Measurements from ENCODE around the gene PRDM15. TPM values are rescaled to one million over a fixed set of nuclear protein-coding genes. Genes with fewer than 3 reads are reported as not detected.

Gene PRDM15
- polyA plus RNA-seq, 1 experiment = 5.1 TPM

DNA sequence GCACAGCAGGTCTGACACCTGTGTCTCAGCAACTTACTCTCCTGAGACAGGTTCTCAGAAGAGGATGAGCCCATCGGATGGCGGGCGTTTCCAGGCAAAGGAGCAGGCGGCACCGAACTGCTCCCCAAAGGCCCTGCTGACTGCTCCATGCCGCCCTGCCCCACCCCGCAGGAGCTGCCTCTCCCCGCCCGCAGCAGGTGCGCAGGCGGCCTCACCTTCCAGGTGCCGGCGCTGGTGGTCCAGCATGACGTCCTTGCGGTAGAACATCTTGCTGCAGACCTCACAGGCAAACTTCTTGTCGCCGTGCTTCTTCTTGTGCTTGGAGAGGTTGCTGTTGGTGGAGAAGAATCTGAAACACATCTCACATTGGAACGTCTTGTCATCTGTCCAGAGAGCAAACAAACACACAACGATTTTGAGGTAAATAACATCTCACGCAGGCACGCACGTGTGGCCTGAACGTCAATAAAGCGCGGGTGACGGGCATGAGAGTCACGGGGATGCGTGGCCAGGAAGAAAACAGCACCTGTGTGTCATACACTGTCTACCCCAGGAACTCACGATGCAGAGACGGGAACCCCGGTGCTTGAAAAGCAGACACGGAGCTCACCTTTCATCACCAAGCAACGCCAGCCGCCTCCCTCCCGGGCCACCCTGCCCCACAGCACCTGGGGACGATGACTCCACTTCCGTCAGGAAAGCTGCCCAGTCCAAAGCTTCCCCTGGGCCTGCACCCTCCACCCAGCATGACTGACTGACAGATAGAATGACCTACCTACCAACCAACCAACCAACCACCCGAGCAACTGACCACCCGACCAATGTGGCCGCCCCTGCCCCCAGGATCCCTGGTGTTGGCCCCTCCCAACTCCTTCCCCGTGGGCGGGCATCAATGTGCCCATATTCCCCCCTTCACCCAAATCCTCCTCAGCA is 50.9 kb downstream of the PRDM15 start:
- H3K4me3 ChIP-seq (ENCODE audit: low read depth, low read length) = no peak overlapping the region
- CTCF ChIA-PET = interaction anchor here (3.9 kb wide), 1 partner anchor 11 kb away, joined by 16 read pairs; no protein-coding TSS in a partner anchor
- no peak for DNase-seq (ENCODE audit: low read depth, low spot score)
- H3K27ac ChIP-seq (ENCODE audit: low read depth, low read length) = no peak overlapping the region
- H3K27me3 ChIP-seq (ENCODE audit: control insufficient read depth, insufficient read depth, low read length) = no peaks in the 10 kb centered on the region
- TF ChIP-seq, protein P1, sequence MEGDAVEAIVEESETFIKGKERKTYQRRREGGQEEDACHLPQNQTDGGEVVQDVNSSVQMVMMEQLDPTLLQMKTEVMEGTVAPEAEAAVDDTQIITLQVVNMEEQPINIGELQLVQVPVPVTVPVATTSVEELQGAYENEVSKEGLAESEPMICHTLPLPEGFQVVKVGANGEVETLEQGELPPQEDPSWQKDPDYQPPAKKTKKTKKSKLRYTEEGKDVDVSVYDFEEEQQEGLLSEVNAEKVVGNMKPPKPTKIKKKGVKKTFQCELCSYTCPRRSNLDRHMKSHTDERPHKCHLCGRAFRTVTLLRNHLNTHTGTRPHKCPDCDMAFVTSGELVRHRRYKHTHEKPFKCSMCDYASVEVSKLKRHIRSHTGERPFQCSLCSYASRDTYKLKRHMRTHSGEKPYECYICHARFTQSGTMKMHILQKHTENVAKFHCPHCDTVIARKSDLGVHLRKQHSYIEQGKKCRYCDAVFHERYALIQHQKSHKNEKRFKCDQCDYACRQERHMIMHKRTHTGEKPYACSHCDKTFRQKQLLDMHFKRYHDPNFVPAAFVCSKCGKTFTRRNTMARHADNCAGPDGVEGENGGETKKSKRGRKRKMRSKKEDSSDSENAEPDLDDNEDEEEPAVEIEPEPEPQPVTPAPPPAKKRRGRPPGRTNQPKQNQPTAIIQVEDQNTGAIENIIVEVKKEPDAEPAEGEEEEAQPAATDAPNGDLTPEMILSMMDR (IDR thresholded peaks at IDR 0.05; ENCODE audit: low read depth, low read length) = no peak
- H3K9me3 ChIP-seq (ENCODE audit: control insufficient read depth, insufficient read depth, low read length) = no peaks in the 10 kb centered on the region; the same call in 1 of the 2 replicates
- POLR2A ChIA-PET = no interaction called here

DNA sequence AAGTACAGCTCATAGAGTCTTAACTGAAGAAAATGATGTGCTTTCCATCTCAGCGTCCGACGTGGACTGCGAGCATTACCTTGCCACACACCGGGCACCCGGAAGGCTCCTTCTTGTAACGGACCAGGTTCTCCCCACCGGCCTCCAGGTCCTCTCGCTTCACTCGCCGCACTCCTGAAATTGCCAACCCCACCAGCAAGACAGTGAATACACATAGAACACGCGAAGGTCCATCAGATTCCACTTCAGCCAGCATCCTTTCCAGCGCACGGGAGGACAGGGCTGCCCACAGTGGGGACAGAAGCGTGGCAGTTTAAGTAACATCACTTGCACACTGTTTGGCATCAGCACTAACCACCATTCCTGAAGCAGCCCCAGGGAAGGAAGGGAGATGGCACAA is 53.3 kb downstream of the PRDM15 start:
- TF ChIP-seq, protein P1 (IDR thresholded peaks at IDR 0.05; ENCODE audit: low read depth, low read length) = no peak
- POLR2A ChIA-PET = no interaction called here
- Histone ChIP-seq H3K4me3 (ENCODE audit: low read depth, low read length) (no peak overlapping the region), H3K27me3 (ENCODE audit: control insufficient read depth, insufficient read depth, low read length) (no peaks in the 10 kb centered on the region), H3K9me3 (ENCODE audit: control insufficient read depth, insufficient read depth, low read length) (no peaks in the 10 kb centered on the region), H3K27ac (ENCODE audit: low read depth, low read length) (no peak overlapping the region)
- no peak for DNase-seq (ENCODE audit: low read depth, low spot score)
- CTCF ChIA-PET = interaction anchor here (3.9 kb wide), 1 partner anchor 9 kb away, joined by 16 read pairs; no protein-coding TSS in a partner anchor

DNA sequence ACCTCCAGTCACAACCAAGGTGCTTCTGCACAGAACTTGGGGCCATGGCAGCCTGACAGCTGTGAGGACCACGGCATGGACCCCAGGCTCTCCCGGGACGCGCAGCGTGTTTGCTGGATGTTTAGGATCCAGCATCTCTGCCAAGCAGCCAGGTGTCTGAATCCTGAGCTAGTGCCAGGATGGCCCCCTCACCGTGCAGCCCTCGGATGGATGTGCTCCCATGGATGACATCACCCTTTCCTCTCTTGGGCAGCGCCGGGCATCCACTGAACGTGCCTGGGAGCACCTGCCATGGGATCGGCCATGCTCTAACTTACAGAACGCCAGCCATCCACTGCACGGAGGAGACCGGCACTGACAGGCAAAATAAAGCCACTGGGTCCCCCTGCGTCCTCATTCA is 53.9 kb downstream of the PRDM15 start:
- H3K4me3 ChIP-seq (ENCODE audit: low read depth, low read length) = no peak overlapping the region
- no peaks in the 10 kb centered on the region for H3K9me3 ChIP-seq (ENCODE audit: control insufficient read depth, insufficient read depth, low read length)
- no peaks in the 10 kb centered on the region for H3K27me3 ChIP-seq (ENCODE audit: control insufficient read depth, insufficient read depth, low read length)
- ChIA-PET CTCF (interaction anchor here (3.9 kb wide), 1 partner anchor 8 kb away, joined by 16 read pairs; no protein-coding TSS in a partner anchor), POLR2A (no interaction called here)
- TF ChIP-seq, protein P1 (IDR thresholded peaks at IDR 0.05; ENCODE audit: low read depth, low read length) = no peak
- H3K27ac ChIP-seq (ENCODE audit: low read depth, low read length) = no peak overlapping the region
- no peak for DNase-seq (ENCODE audit: low read depth, low spot score)

DNA sequence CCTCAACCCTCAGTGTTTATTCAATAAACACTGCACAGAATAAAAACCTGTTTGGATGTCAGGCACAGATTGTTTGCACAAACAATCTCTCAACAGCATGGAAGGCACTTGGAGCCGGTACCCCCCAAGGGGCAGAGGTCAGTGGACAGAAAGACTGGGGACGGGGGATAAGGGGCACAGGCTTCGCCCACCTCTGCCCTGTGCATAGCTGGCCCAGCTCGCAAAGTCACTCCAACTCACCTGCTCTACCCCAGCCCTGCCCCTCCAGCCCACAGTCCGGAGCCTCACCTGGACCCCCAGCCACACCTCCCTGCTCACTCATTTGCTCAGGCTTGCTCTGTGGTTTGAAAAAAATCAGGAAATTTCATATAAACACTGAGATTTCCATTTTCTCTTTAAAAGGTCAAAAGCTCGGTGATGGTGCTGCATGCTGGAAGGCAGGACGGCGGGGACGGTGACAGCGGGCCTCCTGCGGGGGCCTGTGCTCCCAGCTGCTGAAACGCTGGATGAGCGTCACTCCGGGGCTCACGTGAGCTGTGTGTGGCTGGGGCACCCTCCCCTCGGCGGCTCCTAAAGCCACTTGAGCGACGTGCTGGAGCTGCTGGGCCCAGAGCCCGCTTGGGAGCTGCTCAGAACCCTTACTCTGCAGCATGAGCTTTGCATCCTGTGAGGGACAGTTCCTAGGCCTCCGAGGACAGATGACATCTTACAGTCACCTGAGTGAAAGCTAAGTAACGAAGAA is 54.5 kb downstream of the PRDM15 start:
- H3K27ac ChIP-seq (ENCODE audit: low read depth, low read length) = no peak overlapping the region
- no peak for DNase-seq (ENCODE audit: low read depth, low spot score)
- no peak overlapping the region for H3K4me3 ChIP-seq (ENCODE audit: low read depth, low read length)
- ChIA-PET CTCF (interaction anchor here (3.9 kb wide), 1 partner anchor 8 kb away, joined by 16 read pairs; no protein-coding TSS in a partner anchor), POLR2A (no interaction called here)
- H3K9me3 ChIP-seq (ENCODE audit: control insufficient read depth, insufficient read depth, low read length) = no peaks in the 10 kb centered on the region
- TF ChIP-seq, protein P1 (IDR thresholded peaks at IDR 0.05; ENCODE audit: low read depth, low read length) = no peak
- no peaks in the 10 kb centered on the region for H3K27me3 ChIP-seq (ENCODE audit: control insufficient read depth, insufficient read depth, low read length)
